Activated CD8-positive, alpha-beta memory T cell treated with anti-CD3 and anti-CD28 coated beads for 48 hours (primary cell): ENCODE measurements around the gene OR2M2.

Experiments
- DNase-seq, 3 experiments: peaks; one replicate each; pipeline ENCODE4 v3.0.0-alpha.2; 2020; ENCODE audit warnings: low read depth in 2 of 3, low spot score in 2 of 3

OR2M2 gene

GRCh38 chr1:248174521-248174920, at the start of gene OR2M2:
TSS of gene OR2M2 (plus strand) at chr1:248174821. CDS start at chr1:248179986, 5,165 bp downstream.
- DNase-seq, result no peak

- no peak for DNase-seq
Observed at GRCh38 chr1:248127653-248128052, 47.0 kb upstream of the OR2M2 start.

- no peak for DNase-seq
Observed at GRCh38 chr1:248136811-248137210, 37.8 kb upstream of the OR2M2 start.

GRCh38 chr1:248140846-248141245, 33.8 kb upstream of the OR2M2 start:
- DNase-seq, result no peak

- no peak for DNase-seq
Observed at GRCh38 chr1:248143311-248143710, 31.3 kb upstream of the OR2M2 start.

GRCh38 chr1:248144513-248145198, 30.0 kb upstream of the OR2M2 start, which contains the start of gene OR2M5:
TSS of gene OR2M5 (plus strand) at chr1:248145148. CDS start at chr1:248145148, 0 bp downstream.
- DNase-seq, result no peak

- DNase-seq, result no peak
Observed at GRCh38 chr1:248152056-248152827, 22.4 kb upstream of the OR2M2 start.

GRCh38 chr1:248155927-248156326, 18.7 kb upstream of the OR2M2 start:
- DNase-seq, result no peak

GRCh38 chr1:248158758-248159157, 15.9 kb upstream of the OR2M2 start:
- DNase-seq, result no peak

- DNase-seq, result no peak
Observed at GRCh38 chr1:248164031-248164430, 10.6 kb upstream of the OR2M2 start.

- no peak for DNase-seq
Observed at GRCh38 chr1:248165186-248165585, 9.4 kb upstream of the OR2M2 start.

GRCh38 chr1:248183996-248184395, 9.4 kb downstream of the OR2M2 start:
- DNase-seq, result no peak

- no peak for DNase-seq
Observed at GRCh38 chr1:248187363-248187762, 12.7 kb downstream of the OR2M2 start.

- no peak for DNase-seq
Observed at GRCh38 chr1:248189026-248189425, 14.4 kb downstream of the OR2M2 start.

- no peak for DNase-seq
Observed at GRCh38 chr1:248194117-248194516, 19.5 kb downstream of the OR2M2 start.

GRCh38 chr1:248196965-248197364, 22.3 kb downstream of the OR2M2 start, which contains the start of gene OR2M3:
TSS of gene OR2M3 (plus strand) at chr1:248197265. CDS start at chr1:248203068, 5,803 bp downstream.
- no peak for DNase-seq

- no peak for DNase-seq
Observed at GRCh38 chr1:248215880-248216279, 41.3 kb downstream of the OR2M2 start.

- no peak for DNase-seq
Observed at GRCh38 chr1:248225537-248225936, 50.9 kb downstream of the OR2M2 start.

- DNase-seq, result no peak
Observed at GRCh38 chr1:248229360-248229908, 54.8 kb downstream of the OR2M2 start.
